NCI-H1105 treated with DMSO at 0.1 percent for 48 hours (cell line): ENCODE results near the gene SPHK1.

Source experiments
- DNase-seq: peaks from one replicate; lab custom pipeline; 2025; lab: John Stamatoyannopoulos, UW

SPHK1 gene

GRCh38 chr17:76433693-76434092 is 49.3 kb downstream of the SPHK1 start:
- DNase-seq = no peak

GRCh38 chr17:76434870-76435269 is 50.5 kb downstream of the SPHK1 start:
- DNase-seq = no peak

GRCh38 chr17:76435751-76436150 is 51.3 kb downstream of the SPHK1 start:
- DNase-seq = no peak
